AG09309 (cell line): ENCODE results near the gene TMED6.

ENCODE experiments used
- DNase-seq: peaks from one replicate; pipeline ENCODE4 v3.0.0-alpha.2; 2010; ENCODE audit warnings: low read depth
- H3K4me3 ChIP-seq: 2 replicates; pipeline ENCODE4 v1.5.1; 2011; ENCODE audit warnings: mild to moderate bottlenecking, low read depth, low read length, moderate library complexity; ENCODE audit not compliant: control insufficient read depth
- CTCF ChIP-seq: IDR thresholded peaks from 2 replicates; pipeline ENCODE4 v1.5.1; 2011; ENCODE audit warnings: mild to moderate bottlenecking, low read depth, low read length, inconsistent platforms; ENCODE audit not compliant: insufficient read depth, control insufficient read depth; ENCODE audit errors: missing control alignments

The TMED6 gene

DNA sequence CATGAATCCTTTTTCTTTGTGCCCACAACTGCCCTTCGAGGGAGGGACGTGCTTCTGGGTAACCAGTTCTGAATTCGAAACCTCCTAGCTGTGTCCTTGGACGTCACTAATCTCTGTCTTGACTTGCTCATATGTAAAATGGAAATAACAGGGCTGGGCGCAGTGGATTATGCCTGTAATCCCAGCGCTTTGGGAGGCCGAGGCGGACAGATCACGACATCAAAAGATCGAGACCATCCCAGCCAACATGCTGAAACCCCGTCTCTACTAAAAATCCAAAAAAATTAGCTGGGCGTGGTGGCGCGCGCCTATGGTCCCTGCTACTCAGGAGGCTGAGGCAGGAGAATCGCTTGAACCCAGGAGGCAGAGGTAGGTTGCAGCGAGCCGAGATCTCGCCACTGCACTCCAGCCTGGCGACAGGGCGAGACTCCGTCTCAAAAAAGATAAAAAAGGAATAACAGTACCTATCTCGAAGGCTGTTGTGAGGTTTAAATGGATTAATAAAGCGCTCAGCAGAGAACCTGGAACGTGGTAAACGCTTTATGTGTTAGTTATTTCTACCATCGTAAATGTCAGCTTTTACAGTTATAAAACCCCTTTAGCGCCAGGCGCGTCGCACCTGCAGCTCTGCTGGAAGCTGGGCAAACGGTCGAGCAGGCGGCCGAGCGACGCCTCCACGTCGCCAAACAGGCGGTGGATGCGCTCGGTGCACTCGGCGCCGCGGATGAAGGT lies 12.9 kb downstream of the TMED6 start:
- no peak for TF ChIP-seq CTCF
- peak overlapping the region; percentile 86 for H3K4me3 ChIP-seq
- no peak for DNase-seq

DNA sequence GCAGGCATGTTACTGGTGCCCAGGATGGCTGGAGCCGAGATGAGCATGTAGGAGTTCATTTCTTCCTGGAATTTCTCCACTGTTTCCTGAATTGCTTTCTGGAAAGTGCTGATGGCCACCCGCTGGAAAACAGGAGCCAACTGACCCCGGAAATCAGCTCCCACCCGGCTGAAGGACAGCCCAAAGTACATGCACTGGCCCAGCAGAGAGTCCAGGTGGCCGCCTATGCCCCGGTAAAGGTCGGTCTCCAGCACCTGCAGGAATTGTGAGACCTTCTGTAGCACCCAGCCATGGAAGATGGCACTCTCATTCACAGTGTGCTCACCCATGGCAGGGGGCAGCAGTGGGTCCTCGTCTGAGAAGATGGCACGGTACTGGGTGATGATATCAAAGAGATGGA lies 16.9 kb downstream of the TMED6 start:
- no peak for DNase-seq
- TF ChIP-seq CTCF, result no peak
- no peak overlapping the region for H3K4me3 ChIP-seq

DNA sequence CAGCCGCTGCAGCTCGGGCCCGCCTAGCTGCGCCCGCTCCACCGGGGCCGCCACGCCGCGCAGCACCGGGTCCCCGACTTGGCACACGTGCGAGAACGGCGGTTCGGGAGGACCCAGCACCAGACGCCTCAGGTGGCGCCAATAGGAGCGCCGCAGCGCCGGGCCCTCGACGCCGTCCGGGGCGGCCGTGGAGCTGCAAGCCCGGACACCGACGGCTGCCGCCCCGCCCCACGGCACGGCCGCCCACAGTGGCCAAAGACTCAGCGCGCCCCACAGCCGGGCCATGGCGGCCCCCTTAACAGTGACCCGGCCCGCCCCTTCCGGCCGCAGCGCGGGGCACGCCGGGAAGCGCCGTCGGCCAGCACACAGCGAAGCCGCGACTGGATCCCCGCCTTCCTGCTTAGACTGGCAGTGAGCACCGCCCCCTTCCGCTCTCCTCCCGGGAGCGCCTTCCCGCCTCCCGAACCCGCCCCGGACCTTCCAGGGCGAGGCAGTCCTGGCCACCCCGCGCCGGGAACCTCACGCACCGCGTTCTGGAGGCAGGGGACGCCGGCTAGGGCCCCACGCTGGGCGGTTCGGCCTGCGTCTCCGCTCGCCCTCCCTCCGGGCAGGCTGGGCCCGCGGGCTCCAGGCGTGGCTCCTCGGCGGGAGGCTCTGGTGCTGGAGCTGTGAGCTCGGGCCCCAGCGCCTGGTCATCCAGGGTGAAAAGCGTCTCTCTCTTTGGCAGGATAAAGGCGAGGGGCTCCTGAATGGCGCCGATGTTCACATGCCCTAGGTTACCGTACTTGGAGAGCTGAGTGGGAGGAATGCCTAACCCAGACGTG lies 21.1 kb downstream of the TMED6 start, which contains the start of gene PDF:
TSS of gene PDF (minus strand) at position 303 of the 824 bp plus-strand sequence. CDS start at position 285, 18 bp downstream.
- peak; percentile 69 for DNase-seq
- H3K4me3 ChIP-seq, result peak within 1 kb of the TSS; percentile 64
- no peak for TF ChIP-seq CTCF

DNA sequence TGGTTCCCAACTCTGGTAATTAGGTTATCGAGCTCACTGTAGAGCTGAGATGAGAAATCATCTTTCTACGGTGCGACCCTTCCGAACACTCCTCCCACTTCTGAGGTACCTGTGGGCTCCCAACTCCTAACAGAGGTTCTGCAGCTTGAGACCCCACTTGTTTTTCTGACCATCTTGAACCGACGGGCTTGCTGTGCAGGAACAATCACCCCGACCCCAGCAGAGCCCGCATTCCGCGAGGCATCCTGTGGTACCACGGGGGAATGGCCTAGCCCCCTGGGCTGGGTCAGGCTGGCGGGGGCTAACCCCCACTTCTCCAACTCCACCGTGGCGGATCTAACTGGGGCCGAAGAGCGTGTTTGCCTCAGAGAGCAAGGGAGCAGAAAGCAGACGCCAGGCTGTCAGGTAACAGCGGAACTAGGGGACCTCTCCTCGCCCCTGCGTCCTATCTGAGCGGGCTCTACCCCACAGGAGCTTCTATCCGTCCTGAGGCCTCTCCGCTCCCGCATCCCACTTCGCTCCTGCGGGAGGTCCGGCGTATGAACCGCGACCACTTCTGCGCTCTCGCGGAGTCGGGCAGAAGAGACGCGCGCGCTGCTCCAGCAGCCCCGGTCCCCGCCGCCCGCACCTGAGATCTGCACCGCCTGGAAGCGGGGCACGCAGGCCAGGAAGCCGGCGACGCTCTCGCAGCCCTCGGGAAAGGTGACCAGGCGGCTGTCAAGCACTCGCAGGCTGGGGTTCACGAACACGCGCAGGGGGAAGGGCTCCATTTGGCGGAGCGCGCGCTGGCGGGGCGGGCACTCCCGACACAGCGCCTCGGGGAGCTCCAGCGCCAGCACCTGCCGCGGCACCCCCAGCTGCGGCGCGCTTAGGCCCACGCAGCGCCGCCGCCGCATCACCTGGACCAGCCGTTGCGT lies 22.0 kb downstream of the TMED6 start:
- peak overlapping the region; percentile 64 for H3K4me3 ChIP-seq
- TF ChIP-seq CTCF, result no peak
- DNase-seq, result no peak

- peak; percentile 7 for DNase-seq
- H3K4me3 ChIP-seq, result peak overlapping the region; percentile 64
- no peak for TF ChIP-seq CTCF
These were observed 22.7 kb downstream of the TMED6 start for GRCh38 chr16:69328854-69329316.
